IMR-90 (cell line): ENCODE data around the gene KRTAP10-6. TPM values are rescaled to one million over a fixed set of nuclear protein-coding genes. Genes with fewer than 3 reads are reported as not detected.

Source experiments
- ATAC-seq: fragments of 200-7000 bp; cut with Tn5 transposase; 2 replicates; pipeline ENCODE4 v1.9.1; 2020; ENCODE audit warnings: low read depth, mild to moderate bottlenecking, moderate library complexity
- BruUV-seq: library from RNA; stranded (reverse); fragments of 400-500 nt; replicated peaks from 2 replicates; lab custom pipeline; 2021; lab: Mats Ljungman, UMichigan
- CTCF ChIA-PET: fragments of 300-600 bp; formaldehyde crosslinking; extraction: SDS; loops from one replicate; lab custom pipeline; 2021; ENCODE audit warnings: antibody characterized with exemption; lab: Yijun Ruan, JAX
- POLR2A ChIA-PET: fragments of 300-600 bp; sonication (Branson Sonifier 250); formaldehyde crosslinking; loops from one replicate; lab custom pipeline; 2022; ENCODE audit warnings: antibody characterized with exemption; ENCODE audit not compliant: unreplicated experiment; lab: Charles Lee
- DNase-seq: peaks from one replicate; pipeline ENCODE4 v3.0.0; 2013
- H2AFZ ChIP-seq: replicated peaks from 2 replicates; pipeline ENCODE3; 2013; ENCODE audit warnings: low read length, mild to moderate bottlenecking; ENCODE audit not compliant: poor library complexity
- H2AK5ac ChIP-seq: 2 replicates; pipeline ENCODE4 v1.6.1; 2013; ENCODE audit warnings: low read depth, low read length, inconsistent platforms
- H2AK9ac ChIP-seq: replicated peaks from 2 replicates; pipeline ENCODE3; 2013; ENCODE audit warnings: mild to moderate bottlenecking, low read depth, low read length, moderate library complexity; ENCODE audit not compliant: poor library complexity
- H2BK120ac ChIP-seq: 2 replicates; pipeline ENCODE4 v1.6.1; 2013; ENCODE audit warnings: low read depth, low read length, inconsistent platforms
- H2BK15ac ChIP-seq: 3 replicates; pipeline ENCODE4 v1.6.1; 2013; ENCODE audit warnings: low read depth, low read length, inconsistent platforms
- H2BK20ac ChIP-seq: 2 replicates; pipeline ENCODE4 v1.6.1; 2013; ENCODE audit warnings: low read depth, mild to moderate bottlenecking, inconsistent platforms, low read length, moderate library complexity
- H2BK5ac ChIP-seq: 2 replicates; pipeline ENCODE4 v1.6.1; 2013; ENCODE audit warnings: mild to moderate bottlenecking, low read depth, low read length, inconsistent platforms; ENCODE audit not compliant: poor library complexity, severe bottlenecking
- H3K14ac ChIP-seq: replicated peaks from 2 replicates; pipeline ENCODE4 v1.6.1; 2013; ENCODE audit warnings: low read depth, low read length, inconsistent platforms
- H3K18ac ChIP-seq: 2 replicates; pipeline ENCODE4 v1.6.1; 2013; ENCODE audit warnings: low read depth, low read length, control low read depth
- H3K23ac ChIP-seq: 2 replicates; pipeline ENCODE4 v1.6.1; 2013; ENCODE audit warnings: low read depth, low read length, inconsistent platforms
- H3K27ac ChIP-seq: 2 replicates; pipeline ENCODE4 v1.5.1; 2013; ENCODE audit warnings: mild to moderate bottlenecking, control low read depth, low read length; ENCODE audit not compliant: insufficient read depth
- H3K27me3 ChIP-seq: 2 replicates; pipeline ENCODE4 v1.6.1; 2013; ENCODE audit warnings: low read length; ENCODE audit not compliant: control insufficient read depth, insufficient read depth
- H3K36me3 ChIP-seq: 2 replicates; pipeline ENCODE4 v1.6.1; 2013; ENCODE audit warnings: low read length, mixed read lengths; ENCODE audit not compliant: control insufficient read depth, insufficient read depth
- H3K4ac ChIP-seq: 2 replicates; pipeline ENCODE4 v1.6.1; 2013; ENCODE audit warnings: low read depth, low read length, inconsistent platforms
- H3K4me1 ChIP-seq: 2 replicates; pipeline ENCODE4 v1.6.1; 2013; ENCODE audit warnings: low read length, mixed read lengths; ENCODE audit not compliant: control insufficient read depth, insufficient read depth
- H3K4me2 ChIP-seq: 2 replicates; pipeline ENCODE4 v1.6.1; 2013; ENCODE audit warnings: low read depth, mild to moderate bottlenecking, control low read depth, low read length, moderate library complexity
- H3K4me3 ChIP-seq: 2 replicates; pipeline ENCODE4 v1.5.1; 2013; ENCODE audit warnings: low read depth, mild to moderate bottlenecking, control low read depth, low read length, moderate library complexity; ENCODE audit not compliant: insufficient read depth
- H3K56ac ChIP-seq: 2 replicates; pipeline ENCODE4 v1.6.1; 2013; ENCODE audit warnings: low read length, inconsistent platforms; ENCODE audit not compliant: insufficient read depth; ENCODE audit errors: extremely low read depth
- H3K79me1 ChIP-seq, 2 experiments: 2 replicates each; pipeline ENCODE4 v1.6.1; 2013; ENCODE audit warnings: low read length in 2 of 2, inconsistent platforms in 1 of 2, low read depth in 1 of 2
- H3K9ac ChIP-seq: 2 replicates; pipeline ENCODE4 v1.6.1; 2013; ENCODE audit warnings: low read depth, low read length, control low read depth
- H3K9me1 ChIP-seq: 2 replicates; pipeline ENCODE4 v1.6.1; 2013; ENCODE audit warnings: low read length, inconsistent platforms; ENCODE audit not compliant: insufficient read depth
- H3K9me3 ChIP-seq: 2 replicates; pipeline ENCODE4 v1.6.1; 2013; ENCODE audit warnings: low read length; ENCODE audit not compliant: control insufficient read depth, insufficient read depth
- H4K20me1 ChIP-seq: 2 replicates; pipeline ENCODE4 v1.6.1; 2013; ENCODE audit warnings: low read length, inconsistent platforms; ENCODE audit not compliant: insufficient read depth
- H4K5ac ChIP-seq: 2 replicates; pipeline ENCODE4 v1.6.1; 2013; ENCODE audit warnings: mild to moderate bottlenecking, low read depth, low read length, control low read depth
- H4K8ac ChIP-seq, 2 experiments: 2 replicates each; pipeline ENCODE4 v1.6.1; 2013; ENCODE audit warnings: low read depth in 2 of 2, low read length in 2 of 2, control low read depth in 1 of 2, inconsistent platforms in 1 of 2
- H4K91ac ChIP-seq: 2 replicates; pipeline ENCODE4 v1.6.1; 2013; ENCODE audit warnings: low read depth, low read length, inconsistent platforms; ENCODE audit not compliant: insufficient read depth
- BHLHE40 ChIP-seq: fragments of 150-350 bp; IDR thresholded peaks from 2 replicates; pipeline ENCODE4 v1.6.1; 2016; ENCODE audit warnings: mild to moderate bottlenecking, low read depth, low read length
- CEBPB ChIP-seq: IDR thresholded peaks from 2 replicates; pipeline ENCODE4 v1.6.1; 2012; ENCODE audit warnings: low read depth, low read length, improper control_type of control experiment
- CHD1 ChIP-seq: IDR thresholded peaks from 2 replicates; pipeline ENCODE4 v1.6.1; 2012; ENCODE audit warnings: low read depth, low read length, improper control_type of control experiment
- MAFK ChIP-seq: IDR thresholded peaks from 2 replicates; pipeline ENCODE4 v1.6.1; 2012; ENCODE audit warnings: low read depth, low read length, improper control_type of control experiment
- NFE2L2 ChIP-seq: fragments of 150-350 bp; IDR thresholded peaks from 2 replicates; pipeline ENCODE4 v1.6.1; 2016; ENCODE audit warnings: low read depth, mild to moderate bottlenecking, low read length
- POLR2A ChIP-seq: IDR thresholded peaks from 2 replicates; pipeline ENCODE4 v1.6.1; 2012; ENCODE audit warnings: mild to moderate bottlenecking, low read depth, low read length
- RAD21 ChIP-seq: IDR thresholded peaks from 2 replicates; pipeline ENCODE4 v1.6.1; 2012; ENCODE audit warnings: low read length, improper control_type of control experiment
- RCOR1 ChIP-seq: IDR thresholded peaks from 2 replicates; pipeline ENCODE4 v1.6.1; 2012; ENCODE audit warnings: mild to moderate bottlenecking, low read length, improper control_type of control experiment; ENCODE audit not compliant: insufficient replicate concordance
- RFX5 ChIP-seq: IDR thresholded peaks from 2 replicates; pipeline ENCODE4 v1.8.0; 2012; ENCODE audit warnings: low read depth, mild to moderate bottlenecking, low read length, moderate library complexity
- SMC3 ChIP-seq: fragments of 150-350 bp; IDR thresholded peaks from 2 replicates; pipeline ENCODE4 v1.6.1; 2016; ENCODE audit warnings: low read depth, mild to moderate bottlenecking, antibody characterized with exemption, low read length, moderate library complexity
- USF2 ChIP-seq: fragments of 150-350 bp; IDR thresholded peaks from 2 replicates; pipeline ENCODE4 v1.6.1; 2017; ENCODE audit warnings: mild to moderate bottlenecking, antibody characterized with exemption, low read length, low read depth
- WGBS, 2 experiments: methylation state at CpG; one replicate each; pipeline versions ENCODE4 v1.1.5 to v1.1.7; 2013; ENCODE audit warnings: missing lambda C conversion rate in 2 of 2; ENCODE audit not compliant: insufficient read length in 1 of 2; ENCODE audit errors: extremely low coverage in 2 of 2; 5-methylcytosine and 5-hydroxymethylcytosine counted together
- dilution Hi-C: fragments of 300-500 bp; cut with HindIII; formaldehyde crosslinking; loops from one replicate; pipeline ENCODE4 v1.14.3; 2018; ENCODE audit warnings: low sequenced_read_pairs; ENCODE audit not compliant: unreplicated experiment
- in situ Hi-C: fragments of 300-500 bp; cut with MboI; formaldehyde crosslinking; loops from 3 replicates; pipeline ENCODE4 v1.14.3; 2019; ENCODE audit warnings: low sequenced_read_pairs, inconsistent platforms, mixed read lengths
- intact Hi-C: fragments of 100-400 bp; cut with micrococcal nuclease; formaldehyde crosslinking; loops from 2 replicates; pipeline ENCODE4 v1.10.0; 2022
- polyA plus RNA-seq, 3 experiments: library from polyadenylated mRNA; depleted of rRNA; stranded (reverse); fragments of >200 nt; gene quantifications; 2 replicates each; pipeline ENCODE4 v1.2.3, GENCODE V29; 2012; ENCODE audit warnings: low replicate concordance in 1 of 3
- total RNA-seq: library from RNA; depleted of rRNA; stranded (reverse); fragments of >200 nt; gene quantifications from 2 replicates; pipeline ENCODE4 v1.2.3, GENCODE V29; 2012

The KRTAP10-6 gene
- total and polyA plus RNA-seq, 2 of the 4 experiments (the other 2 are of a cell fraction) = not detected

DNA sequence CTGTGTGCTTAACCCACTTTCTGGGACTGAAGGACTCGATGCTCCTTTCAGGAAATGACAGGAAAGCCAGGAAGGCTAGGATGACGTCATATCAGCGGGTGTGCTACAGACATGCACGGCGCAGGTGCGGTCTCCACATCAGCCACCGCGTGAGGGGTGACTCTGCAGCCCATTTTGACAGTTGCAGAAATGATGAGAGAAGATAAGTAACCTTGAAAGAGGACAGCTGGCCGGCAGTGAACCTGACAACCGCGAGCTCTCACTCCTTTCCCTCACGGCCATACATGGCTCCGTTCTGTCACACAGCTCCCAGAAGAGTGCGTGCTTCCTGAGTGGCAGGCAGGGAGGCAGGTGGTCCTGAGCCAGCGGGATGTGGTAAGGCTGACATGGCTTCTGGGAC is 10.2 kb downstream of the KRTAP10-6 start:
- H4K20me1 ChIP-seq = no peaks in the 10 kb centered on the region
- peaks cover 3% of the 10 kb centered on the region; the same call in 1 of the 2 replicates for H3K27me3 ChIP-seq
- intact Hi-C loops = no loop called here
- dilution Hi-C loops = no loop called here
- CTCF ChIA-PET = no interaction called here
- no peak overlapping the region for H2AK9ac ChIP-seq
- H4K5ac ChIP-seq = no peak overlapping the region
- H4K8ac ChIP-seq = no peak overlapping the region
- no peak overlapping the region for H3K9ac ChIP-seq
- no peak overlapping the region for H2BK20ac ChIP-seq
- H3K36me3 ChIP-seq = no peaks in the 10 kb centered on the region
- no peak overlapping the region for H3K4me3 ChIP-seq
- H3K14ac ChIP-seq = no peak overlapping the region
- no peak overlapping the region for H2AFZ ChIP-seq
- no peak overlapping the region for H3K4me2 ChIP-seq
- no peak overlapping the region for H3K56ac ChIP-seq
- no peak for ATAC-seq
- H2BK5ac ChIP-seq = no peak overlapping the region
- no peak overlapping the region for H4K91ac ChIP-seq
- DNase-seq = no peak
- H3K9me3 ChIP-seq = peaks cover 11% of the 10 kb centered on the region
- no peaks in the 10 kb centered on the region for H3K79me1 ChIP-seq
- no peak overlapping the region for H3K27ac ChIP-seq
- H3K18ac ChIP-seq = no peak overlapping the region
- no peak overlapping the region for H2AK5ac ChIP-seq
- in situ Hi-C loops = no loop called here
- 81% methylated on average over 4 of the region's 15 CpGs; no CpG with 5 or more reads in 1 of the 2 experiments for WGBS, 2 experiments
- TF ChIP-seq CEBPB (no peak), BHLHE40 (no peak), POLR2A (no peak), MAFK (no peak), RFX5 (no peak), CHD1 (no peak), SMC3 (no peak), NFE2L2 (no peak), USF2 (no peak), RCOR1 (no peak), RAD21 (no peak)
- H3K4me1 ChIP-seq = no peaks in the 10 kb centered on the region
- H3K23ac ChIP-seq = no peak overlapping the region
- no peaks in the 10 kb centered on the region for H3K9me1 ChIP-seq
- BruUV-seq = no TSS peak
- no peak overlapping the region for H3K4ac ChIP-seq
- no peak overlapping the region for H2BK120ac ChIP-seq
- H2BK15ac ChIP-seq = no peak overlapping the region
- POLR2A ChIA-PET = no interaction called here
